Endodermal cell (in vitro differentiated cells): Measurements from ENCODE around the gene ATP5IF1. TPM values are rescaled to one million over a fixed set of nuclear protein-coding genes. Genes with fewer than 3 reads are reported as not detected.

Experiments
- DNase-seq: peaks from one replicate; pipeline ENCODE4 v3.0.0-alpha.2; 2017
- H3K27ac ChIP-seq: 2 replicates; pipeline ENCODE4 v1.5.1; 2013; ENCODE audit warnings: mild to moderate bottlenecking, low read depth, low read length, moderate library complexity
- H3K27me3 ChIP-seq: 2 replicates; pipeline ENCODE4 v1.6.1; 2013; ENCODE audit warnings: mild to moderate bottlenecking, low read length, moderate library complexity; ENCODE audit not compliant: insufficient read depth, control insufficient read depth, poor library complexity, severe bottlenecking
- H3K36me3 ChIP-seq: 2 replicates; pipeline ENCODE4 v1.7.0; 2013; ENCODE audit warnings: mild to moderate bottlenecking, low read length, moderate library complexity; ENCODE audit not compliant: control insufficient read depth, insufficient read depth
- H3K4me1 ChIP-seq: one replicate; pipeline ENCODE4 v1.7.0; 2013; ENCODE audit warnings: low read length; ENCODE audit not compliant: control insufficient read depth, insufficient read depth
- H3K4me3 ChIP-seq: 2 replicates; pipeline ENCODE4 v1.5.1; 2013; ENCODE audit warnings: mild to moderate bottlenecking, low read length, moderate library complexity
- H3K9ac ChIP-seq: 2 replicates; pipeline ENCODE4 v1.6.1; 2013; ENCODE audit warnings: mild to moderate bottlenecking, low read length, moderate library complexity; ENCODE audit not compliant: poor library complexity, severe bottlenecking; ENCODE audit errors: extremely low read depth
- H3K9me3 ChIP-seq: 2 replicates; pipeline ENCODE4 v1.6.1; 2013; ENCODE audit warnings: mild to moderate bottlenecking, low read length, moderate library complexity; ENCODE audit not compliant: control insufficient read depth
- H3K27ac Mint-ChIP-seq: 2 replicates; pipeline ENCODE4 v1.8.0; 2020; ENCODE audit warnings: mixed read lengths
- H3K27me3 Mint-ChIP-seq: 2 replicates; pipeline ENCODE4 v1.8.0; 2021; ENCODE audit warnings: mild to moderate bottlenecking, mixed read lengths; ENCODE audit not compliant: insufficient read depth
- H3K36me3 Mint-ChIP-seq: 2 replicates; pipeline ENCODE4 v1.8.0; 2020; ENCODE audit warnings: low read depth, mixed read lengths
- H3K4me1 Mint-ChIP-seq: 2 replicates; pipeline ENCODE4 v1.8.0; 2020; ENCODE audit warnings: mixed read lengths
- H3K4me3 Mint-ChIP-seq: 2 replicates; pipeline ENCODE4 v1.8.0; 2020; ENCODE audit warnings: mild to moderate bottlenecking, moderate library complexity, mixed read lengths
- H3K9me3 Mint-ChIP-seq: 2 replicates; pipeline ENCODE4 v1.8.0; 2020; ENCODE audit warnings: mild to moderate bottlenecking, mixed read lengths
- WGBS, 2 experiments: methylation state at CpG; one replicate each; pipeline versions ENCODE4 v1.1.5 to v1.1.7; 2013; ENCODE audit warnings: missing lambda C conversion rate in 2 of 2, mixed read lengths in 1 of 2; ENCODE audit not compliant: insufficient coverage in 1 of 2, insufficient read length in 1 of 2; 5-methylcytosine and 5-hydroxymethylcytosine counted together
- total RNA-seq, 2 donors: library from RNA; stranded (reverse); fragmentation: NEBNext Ultra II Directional in 1 of 2; extraction: Animal tissue kit (Norgen Biotek cat#: 25700) in 1 of 2; gene quantifications; 2 replicates in 1 of 2; 3 replicates in 1 of 2; pipeline ENCODE4 v1.2.1, GENCODE V29; 2021
- TF ChIP-seq, protein P1 (sequence below): fragments of 200-600 bp; sonication (generic); conservative IDR thresholded peaks from 2 replicates; pipeline ENCODE4 v1.5.0; 2021; ENCODE audit warnings: antibody characterized with exemption, mild to moderate bottlenecking

ATP5IF1 gene
- total RNA-seq, 2 donors from 2014 or later: 182 to 222 TPM

DNA sequence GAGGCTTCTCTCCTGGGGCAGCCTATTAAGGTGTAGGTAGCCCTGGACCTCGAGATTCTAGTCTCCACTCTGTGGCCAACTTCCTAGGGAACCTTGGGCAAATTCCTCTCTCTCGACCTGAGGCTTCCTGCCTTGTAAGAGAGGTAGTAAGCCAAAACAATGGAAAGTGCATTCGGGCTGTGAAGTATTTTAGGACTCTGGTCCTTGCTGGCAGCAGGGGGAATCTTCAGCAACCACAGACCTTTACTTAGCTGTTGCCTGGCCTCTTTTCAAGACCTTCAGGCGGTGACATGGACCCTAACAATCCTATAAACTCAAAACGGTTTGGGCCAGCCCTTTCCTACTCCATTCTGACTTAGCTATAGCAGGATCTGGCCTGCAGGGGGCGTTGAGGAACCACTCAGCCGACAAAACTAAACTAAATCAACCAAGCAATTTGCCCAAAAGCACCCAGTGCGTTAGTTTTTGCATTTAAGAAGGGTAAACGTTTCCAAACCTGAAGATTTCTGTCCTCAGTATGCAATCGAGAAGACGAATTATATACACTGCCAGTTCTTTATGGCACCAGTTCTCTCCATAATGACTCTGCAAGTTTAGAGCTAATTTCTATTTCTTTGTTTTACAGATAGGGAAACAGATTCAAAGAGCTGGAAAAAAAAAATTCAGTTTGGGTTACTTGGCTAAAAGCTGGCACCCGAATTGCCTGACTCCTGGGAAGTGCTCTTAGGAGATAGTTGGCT is 12.5 kb downstream of the ATP5IF1 start:
- Mint-ChIP-seq H3K27me3 (no peaks in the 10 kb centered on the region), H3K36me3 (peaks cover 2% of the 10 kb centered on the region), H3K4me1 (peaks cover 18% of the 10 kb centered on the region), H3K4me3 (peak overlapping the region; percentile 86), H3K27ac (peak overlapping the region; percentile 75), H3K9me3 (no peaks in the 10 kb centered on the region)
- no peaks in the 10 kb centered on the region for H3K36me3 ChIP-seq
- peak; percentile 95 for DNase-seq
- H3K4me1 ChIP-seq: peaks cover 7% of the 10 kb centered on the region
- TF ChIP-seq, protein P1, sequence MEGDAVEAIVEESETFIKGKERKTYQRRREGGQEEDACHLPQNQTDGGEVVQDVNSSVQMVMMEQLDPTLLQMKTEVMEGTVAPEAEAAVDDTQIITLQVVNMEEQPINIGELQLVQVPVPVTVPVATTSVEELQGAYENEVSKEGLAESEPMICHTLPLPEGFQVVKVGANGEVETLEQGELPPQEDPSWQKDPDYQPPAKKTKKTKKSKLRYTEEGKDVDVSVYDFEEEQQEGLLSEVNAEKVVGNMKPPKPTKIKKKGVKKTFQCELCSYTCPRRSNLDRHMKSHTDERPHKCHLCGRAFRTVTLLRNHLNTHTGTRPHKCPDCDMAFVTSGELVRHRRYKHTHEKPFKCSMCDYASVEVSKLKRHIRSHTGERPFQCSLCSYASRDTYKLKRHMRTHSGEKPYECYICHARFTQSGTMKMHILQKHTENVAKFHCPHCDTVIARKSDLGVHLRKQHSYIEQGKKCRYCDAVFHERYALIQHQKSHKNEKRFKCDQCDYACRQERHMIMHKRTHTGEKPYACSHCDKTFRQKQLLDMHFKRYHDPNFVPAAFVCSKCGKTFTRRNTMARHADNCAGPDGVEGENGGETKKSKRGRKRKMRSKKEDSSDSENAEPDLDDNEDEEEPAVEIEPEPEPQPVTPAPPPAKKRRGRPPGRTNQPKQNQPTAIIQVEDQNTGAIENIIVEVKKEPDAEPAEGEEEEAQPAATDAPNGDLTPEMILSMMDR: peak; percentile 96
- H3K9ac ChIP-seq: no peak overlapping the region
- H3K9me3 ChIP-seq: no peaks in the 10 kb centered on the region
- WGBS, 2 experiments: 14 to 15% methylated on average over 11 to 12 of the region's 12 CpGs
- H3K27ac ChIP-seq: peak overlapping the region; percentile 16
- H3K4me3 ChIP-seq: peak overlapping the region; percentile 61
- no peaks in the 10 kb centered on the region for H3K27me3 ChIP-seq

DNA sequence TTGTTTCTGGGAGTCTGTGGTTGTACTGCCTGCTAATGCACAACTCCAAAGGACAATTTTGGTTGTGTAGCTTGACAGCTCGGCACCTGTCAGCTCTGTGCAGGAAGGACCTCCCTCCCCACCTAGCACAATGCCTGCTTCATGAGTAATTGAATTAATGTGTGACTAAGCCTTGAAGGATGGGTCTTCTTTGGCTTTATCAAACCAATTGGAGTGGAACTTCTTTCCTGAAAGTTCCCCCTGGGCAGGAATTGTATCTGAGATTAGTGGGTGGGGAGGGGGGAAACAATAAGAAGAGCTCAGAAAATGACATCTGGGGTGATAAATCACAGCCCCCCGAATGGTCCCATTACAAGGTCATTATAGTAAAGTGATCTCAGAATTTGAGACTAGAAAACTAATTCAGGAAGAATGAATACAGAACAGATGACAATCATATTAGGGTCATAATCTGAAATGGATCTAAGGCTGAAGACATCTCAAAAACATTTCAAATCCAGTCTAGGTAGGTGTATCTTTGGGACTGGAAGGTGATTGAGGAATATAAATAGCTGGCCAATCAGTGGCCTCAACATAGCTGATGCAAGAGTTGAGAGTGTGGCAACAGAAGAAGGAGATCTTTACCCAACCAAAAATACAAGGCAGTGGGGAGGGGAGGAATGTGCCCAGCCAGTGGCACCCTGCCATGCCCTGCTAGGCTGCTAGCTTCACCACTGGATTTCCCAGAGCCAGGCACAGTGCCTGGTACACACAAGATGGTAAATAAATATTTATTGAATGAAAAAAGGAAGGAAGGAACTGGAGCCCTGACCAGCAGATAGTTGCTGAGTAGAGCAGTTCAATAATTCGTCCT is 13.3 kb downstream of the ATP5IF1 start:
- H3K27ac Mint-ChIP-seq: peak overlapping the region; percentile 50
- no peak overlapping the region for H3K9ac ChIP-seq
- H3K4me1 Mint-ChIP-seq: peaks cover 18% of the 10 kb centered on the region
- H3K4me3 Mint-ChIP-seq: no peak overlapping the region
- DNase-seq: no peak
- H3K36me3 Mint-ChIP-seq: peaks cover 2% of the 10 kb centered on the region
- TF ChIP-seq, protein P1: no peak
- H3K4me3 ChIP-seq: peak overlapping the region; percentile 61
- no peaks in the 10 kb centered on the region for H3K9me3 Mint-ChIP-seq
- H3K27me3 ChIP-seq: no peaks in the 10 kb centered on the region
- H3K27ac ChIP-seq: peak overlapping the region; percentile 16
- H3K9me3 ChIP-seq: no peaks in the 10 kb centered on the region
- H3K36me3 ChIP-seq: no peaks in the 10 kb centered on the region
- WGBS, 2 experiments: 71 to 72% methylated on average over 1 to 3 of the region's 3 CpGs
- H3K27me3 Mint-ChIP-seq: peaks cover 2% of the 10 kb centered on the region
- H3K4me1 ChIP-seq: peaks cover 7% of the 10 kb centered on the region

DNA sequence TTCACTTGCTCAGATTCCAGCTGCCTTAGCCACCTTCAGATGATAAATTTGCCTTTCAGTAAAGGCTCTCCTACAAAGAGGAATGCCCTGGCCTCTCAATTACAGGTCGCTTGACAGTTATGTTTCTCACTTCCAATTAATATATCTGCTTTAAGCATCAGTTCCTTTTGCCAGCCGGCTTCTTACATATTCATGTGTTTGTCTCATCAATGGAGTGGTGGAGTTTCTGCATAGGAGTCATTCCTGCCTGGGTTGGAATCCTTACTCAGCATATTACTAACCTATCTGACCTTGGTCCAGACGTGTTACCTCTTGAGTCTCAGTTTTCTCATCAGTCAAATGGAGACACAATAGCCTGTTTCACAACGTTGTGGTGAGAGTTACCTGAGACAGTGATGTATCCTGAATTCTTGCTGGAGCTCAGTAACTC is 14.0 kb downstream of the ATP5IF1 start:
- 78 to 100% methylated on average over 3 to 4 of the region's 4 CpGs for WGBS, 2 experiments
- Mint-ChIP-seq H3K4me1 (peaks cover 18% of the 10 kb centered on the region), H3K9me3 (no peaks in the 10 kb centered on the region), H3K4me3 (no peak overlapping the region), H3K27ac (no peak overlapping the region), H3K36me3 (peaks cover 1% of the 10 kb centered on the region), H3K27me3 (peaks cover 4% of the 10 kb centered on the region)
- no peak overlapping the region for H3K9ac ChIP-seq
- TF ChIP-seq, protein P1: no peak
- DNase-seq: no peak
- no peak overlapping the region for H3K27ac ChIP-seq
- no peak overlapping the region for H3K4me3 ChIP-seq
- no peaks in the 10 kb centered on the region for H3K36me3 ChIP-seq
- H3K4me1 ChIP-seq: peaks cover 7% of the 10 kb centered on the region
- no peaks in the 10 kb centered on the region for H3K27me3 ChIP-seq
- no peaks in the 10 kb centered on the region for H3K9me3 ChIP-seq
